NCI-H2081 (cell line): ENCODE results near the gene DDC.
A peak's percentile ranks its signal among the peaks of the same experiment; 100 is the strongest.

Experiments
- DNase-seq, 2 experiments: peaks; one replicate each; lab custom pipeline; 2025; lab: John Stamatoyannopoulos, UW

Gene DDC, protein sequence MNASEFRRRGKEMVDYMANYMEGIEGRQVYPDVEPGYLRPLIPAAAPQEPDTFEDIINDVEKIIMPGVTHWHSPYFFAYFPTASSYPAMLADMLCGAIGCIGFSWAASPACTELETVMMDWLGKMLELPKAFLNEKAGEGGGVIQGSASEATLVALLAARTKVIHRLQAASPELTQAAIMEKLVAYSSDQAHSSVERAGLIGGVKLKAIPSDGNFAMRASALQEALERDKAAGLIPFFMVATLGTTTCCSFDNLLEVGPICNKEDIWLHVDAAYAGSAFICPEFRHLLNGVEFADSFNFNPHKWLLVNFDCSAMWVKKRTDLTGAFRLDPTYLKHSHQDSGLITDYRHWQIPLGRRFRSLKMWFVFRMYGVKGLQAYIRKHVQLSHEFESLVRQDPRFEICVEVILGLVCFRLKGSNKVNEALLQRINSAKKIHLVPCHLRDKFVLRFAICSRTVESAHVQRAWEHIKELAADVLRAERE

DNA sequence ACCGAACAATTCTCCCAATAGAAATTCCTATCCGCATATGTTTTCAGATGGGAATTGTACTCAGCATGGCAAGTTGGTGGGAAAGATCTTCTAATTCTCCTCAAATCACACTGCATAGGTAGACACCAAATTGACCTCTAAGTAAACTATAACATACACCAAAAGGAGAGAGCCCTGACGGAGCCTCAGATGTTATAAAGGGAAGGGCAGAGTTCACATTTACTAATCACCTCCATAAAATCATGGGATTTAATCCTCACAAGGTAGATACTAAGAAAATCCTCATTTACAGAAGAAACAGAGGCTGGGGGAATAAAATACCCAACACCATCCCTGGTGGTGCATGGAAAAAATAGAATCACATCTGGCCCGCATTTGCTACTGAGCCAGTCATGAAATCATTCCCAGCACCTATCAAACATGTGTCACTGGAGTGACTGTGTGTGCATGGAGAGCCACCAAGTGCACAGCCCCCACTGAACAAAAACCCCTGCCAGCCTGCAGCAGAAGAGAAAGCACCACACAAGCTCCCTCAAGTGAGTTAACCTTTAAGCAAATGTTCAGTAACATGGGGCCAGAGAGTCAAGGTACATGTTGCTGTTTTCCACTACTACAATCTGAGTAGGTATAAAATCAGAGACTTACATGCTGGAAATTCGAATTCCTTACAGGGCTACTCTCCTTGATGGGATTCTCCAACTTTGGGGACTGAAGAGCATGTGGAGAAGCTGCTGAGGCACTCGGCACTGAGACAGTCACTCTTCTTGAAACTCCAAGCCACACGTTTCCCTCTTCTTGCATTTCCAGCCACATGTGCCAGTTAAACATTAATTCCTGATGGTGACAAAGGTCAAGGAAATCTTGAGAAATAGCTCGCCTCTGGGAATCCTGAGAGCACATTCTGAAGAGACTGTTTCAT, at the start of gene DDC:
Gene DDC, minus strand, starts transcription at position 766 of the 919 bp plus-strand sequence. CDS start 21,320 bp downstream, outside the sequence.
- DNase-seq: no peak

DNA sequence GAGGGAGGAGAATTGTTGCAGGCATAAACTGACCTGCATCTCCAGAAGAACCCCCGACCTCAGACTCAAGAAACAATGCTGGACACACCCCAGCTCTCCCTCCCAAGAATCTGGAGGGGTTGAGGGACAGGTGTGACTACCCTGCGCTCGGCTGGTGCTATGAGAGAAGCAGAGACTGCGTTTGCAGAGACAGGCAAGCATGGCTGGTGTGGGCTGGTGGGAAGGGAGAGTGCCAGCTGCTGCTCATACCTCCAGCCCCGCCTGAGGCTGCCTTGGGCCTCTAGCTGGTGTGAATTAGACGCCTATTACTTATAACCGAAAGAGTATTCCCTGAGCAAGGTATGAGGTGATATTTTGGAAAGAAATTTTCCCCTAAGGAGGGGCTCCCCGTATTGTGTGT, 48.3 kb upstream of the DDC start:
- no peak for DNase-seq

DNA sequence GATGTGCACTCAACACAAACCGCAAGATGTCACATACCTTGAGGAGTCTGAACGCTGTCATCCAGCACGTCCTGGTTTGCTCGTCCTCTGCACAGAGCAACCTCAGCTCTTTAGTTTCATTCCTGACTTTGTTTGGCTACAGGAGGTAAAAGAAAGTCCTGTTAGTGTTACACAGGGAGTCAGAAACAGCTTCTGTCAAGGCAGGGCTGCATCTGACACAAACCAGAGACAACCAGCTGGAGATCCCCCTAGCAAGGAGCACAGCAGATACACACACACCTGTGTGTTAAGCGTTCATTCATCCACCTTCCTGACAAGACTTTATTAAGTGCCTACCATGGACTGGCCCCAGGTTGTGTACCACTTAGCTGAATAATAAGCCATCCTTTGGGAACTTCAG, 47.5 kb upstream of the DDC start:
- no peak for DNase-seq

- DNase-seq: no peak
Measured at GRCh38 chr7:50610521-50611277, 45.5 kb upstream of the DDC start.

GRCh38 chr7:50608196-50608906, 43.1 kb upstream of the DDC start:
- DNase-seq: no peak

DNA sequence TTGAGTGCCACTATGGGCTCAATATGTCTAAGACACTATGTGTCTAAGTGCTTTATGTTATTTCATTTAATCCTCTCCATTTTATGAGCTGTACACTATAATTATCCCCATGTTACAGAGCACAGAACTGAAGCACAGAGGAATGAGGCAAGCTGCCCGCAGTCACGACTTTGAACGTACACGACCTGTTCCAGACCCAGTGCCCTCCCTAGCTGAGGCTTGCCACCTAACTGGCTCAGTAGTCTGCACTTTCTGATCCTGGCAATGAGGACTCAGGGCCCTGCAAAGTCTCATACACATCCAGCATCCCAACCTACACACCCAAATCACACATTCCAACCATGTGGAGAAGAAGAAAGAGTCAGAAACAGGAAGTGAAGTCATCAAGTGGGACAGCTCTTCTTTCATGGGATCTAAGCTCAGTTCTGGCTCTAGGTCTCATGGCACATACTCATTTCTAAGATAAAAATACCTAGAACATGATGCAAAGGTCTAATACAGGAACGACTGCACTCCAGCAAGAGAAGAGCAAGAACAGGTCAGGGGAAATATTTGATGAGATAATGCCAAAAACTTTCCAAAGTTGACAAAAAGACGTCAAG, 42.4 kb upstream of the DDC start:
- DNase-seq: no peak

DNA sequence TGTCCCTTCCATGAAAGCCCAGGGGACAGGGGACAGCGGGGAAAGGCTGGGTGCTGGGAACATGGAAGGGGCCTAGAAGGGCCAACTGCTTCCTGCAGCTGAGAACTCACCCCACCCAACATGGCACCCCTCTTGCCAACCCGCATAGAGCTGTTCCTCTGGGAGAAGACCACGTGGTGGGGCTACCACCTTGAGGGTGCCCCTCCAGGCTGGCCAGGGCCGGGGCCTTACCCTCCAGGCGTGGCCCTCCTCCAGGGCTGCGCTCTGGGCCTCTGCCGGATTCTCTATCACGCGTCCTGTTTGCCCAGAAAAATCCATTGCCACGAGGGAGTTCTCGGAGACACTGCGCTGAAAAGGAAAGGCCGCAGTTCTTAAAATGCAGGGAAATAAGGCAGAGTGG, 39.9 kb upstream of the DDC start:
- DNase-seq: no peak

- DNase-seq: no peak
Measured at GRCh38 chr7:50603287-50603686, 38.1 kb upstream of the DDC start.

DNA sequence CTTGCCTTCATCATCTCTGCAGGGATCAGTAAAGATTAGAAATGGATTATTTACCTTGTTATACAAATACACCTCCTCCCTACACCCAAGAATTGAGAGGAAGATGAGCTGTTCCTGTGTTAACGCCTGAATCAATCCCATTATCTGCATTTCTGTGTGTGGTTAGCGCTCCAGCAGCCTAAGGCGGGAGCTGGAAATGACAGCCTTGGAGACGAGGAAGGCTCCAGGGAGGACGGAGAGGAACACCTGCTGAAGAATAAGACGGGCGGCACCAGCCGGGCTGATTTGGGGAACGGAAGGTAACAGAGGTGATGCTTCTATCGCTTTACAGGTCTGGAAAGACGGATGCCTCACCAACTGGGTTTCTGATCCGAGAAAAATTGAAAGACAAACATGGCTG, 34.2 kb upstream of the DDC start:
- DNase-seq: peak; percentile 49 to 78

- DNase-seq: peak; percentile 38 to 72
Measured at GRCh38 chr7:50598460-50599343, 33.5 kb upstream of the DDC start.

DNA sequence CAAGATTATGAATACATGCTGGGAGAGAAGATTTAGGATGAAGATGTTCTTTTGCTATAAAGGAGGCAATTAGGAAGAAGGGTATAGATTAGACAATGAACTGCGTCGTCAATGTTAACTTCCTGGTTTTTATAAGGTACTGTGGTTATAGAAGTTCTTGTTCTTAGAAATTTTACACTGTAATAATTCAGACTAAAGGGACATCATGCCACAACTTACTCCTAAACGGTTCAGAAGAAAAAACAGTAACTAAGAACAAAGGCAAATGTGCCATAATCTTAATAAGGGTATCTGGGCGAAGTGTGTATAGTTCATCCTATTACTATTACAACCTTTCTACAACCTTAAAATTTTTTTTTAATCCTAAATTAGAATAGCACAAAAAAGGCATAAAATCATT, 31.3 kb upstream of the DDC start:
- DNase-seq: no peak

GRCh38 chr7:50595491-50596102, 30.4 kb upstream of the DDC start:
- peak; percentile 36 to 70 for DNase-seq

DNA sequence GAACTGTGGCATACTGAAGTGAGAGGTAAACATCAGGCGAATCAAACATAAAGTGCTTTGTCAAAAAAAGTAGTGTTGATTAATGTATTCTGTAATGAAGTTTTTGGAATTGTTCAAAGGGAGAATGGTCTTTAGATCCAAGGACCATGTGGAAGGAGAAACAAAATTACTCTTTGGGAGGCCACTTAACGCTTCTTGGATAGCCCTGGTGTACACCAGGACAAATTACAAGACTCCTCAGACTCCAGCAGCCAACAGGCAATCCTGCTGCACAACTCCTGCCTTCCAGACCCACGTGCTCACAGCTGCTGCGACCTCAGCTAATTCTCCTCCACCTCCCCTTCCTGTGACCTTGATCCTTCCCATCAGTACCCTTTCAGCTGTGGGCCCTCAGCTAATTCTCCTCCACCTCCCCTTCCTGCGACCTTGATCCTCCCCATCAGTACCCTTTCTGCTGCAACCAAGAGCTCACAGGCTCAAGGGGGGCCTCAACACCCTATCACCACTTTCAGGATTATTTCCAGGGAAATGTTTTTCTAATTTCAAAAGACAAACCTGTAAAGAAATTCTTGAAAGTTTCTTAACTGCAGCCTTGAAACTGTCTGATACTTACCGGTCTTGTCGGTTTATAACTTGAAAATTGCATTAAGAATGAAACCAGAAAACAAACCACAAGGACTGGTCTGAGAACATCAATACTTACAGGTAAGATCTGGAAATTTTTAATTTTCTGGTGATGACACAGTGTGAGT, 29.7 kb upstream of the DDC start:
- DNase-seq: no peak

GRCh38 chr7:50594136-50594535, 28.9 kb upstream of the DDC start:
- no peak for DNase-seq

DNA sequence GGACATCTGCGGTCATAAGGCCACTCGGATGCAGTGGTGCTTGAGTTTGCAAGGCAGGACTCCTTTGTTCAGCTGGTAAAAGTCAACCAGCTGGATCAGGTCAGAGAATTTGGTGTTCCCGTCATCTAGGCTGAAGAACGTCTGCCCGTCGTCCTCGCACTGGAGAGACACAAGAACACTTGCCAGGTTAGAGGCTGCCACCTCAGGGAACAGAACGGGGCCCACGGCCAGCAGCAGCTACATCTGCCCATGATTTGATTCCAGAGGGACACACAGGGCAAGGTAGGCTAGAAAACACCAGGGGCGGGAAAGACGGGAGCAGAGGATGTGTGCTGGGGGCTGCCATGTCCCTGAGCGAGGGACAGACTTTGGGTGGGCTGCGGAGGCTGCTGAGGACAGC, 27.7 kb upstream of the DDC start:
- DNase-seq: no peak

DNA sequence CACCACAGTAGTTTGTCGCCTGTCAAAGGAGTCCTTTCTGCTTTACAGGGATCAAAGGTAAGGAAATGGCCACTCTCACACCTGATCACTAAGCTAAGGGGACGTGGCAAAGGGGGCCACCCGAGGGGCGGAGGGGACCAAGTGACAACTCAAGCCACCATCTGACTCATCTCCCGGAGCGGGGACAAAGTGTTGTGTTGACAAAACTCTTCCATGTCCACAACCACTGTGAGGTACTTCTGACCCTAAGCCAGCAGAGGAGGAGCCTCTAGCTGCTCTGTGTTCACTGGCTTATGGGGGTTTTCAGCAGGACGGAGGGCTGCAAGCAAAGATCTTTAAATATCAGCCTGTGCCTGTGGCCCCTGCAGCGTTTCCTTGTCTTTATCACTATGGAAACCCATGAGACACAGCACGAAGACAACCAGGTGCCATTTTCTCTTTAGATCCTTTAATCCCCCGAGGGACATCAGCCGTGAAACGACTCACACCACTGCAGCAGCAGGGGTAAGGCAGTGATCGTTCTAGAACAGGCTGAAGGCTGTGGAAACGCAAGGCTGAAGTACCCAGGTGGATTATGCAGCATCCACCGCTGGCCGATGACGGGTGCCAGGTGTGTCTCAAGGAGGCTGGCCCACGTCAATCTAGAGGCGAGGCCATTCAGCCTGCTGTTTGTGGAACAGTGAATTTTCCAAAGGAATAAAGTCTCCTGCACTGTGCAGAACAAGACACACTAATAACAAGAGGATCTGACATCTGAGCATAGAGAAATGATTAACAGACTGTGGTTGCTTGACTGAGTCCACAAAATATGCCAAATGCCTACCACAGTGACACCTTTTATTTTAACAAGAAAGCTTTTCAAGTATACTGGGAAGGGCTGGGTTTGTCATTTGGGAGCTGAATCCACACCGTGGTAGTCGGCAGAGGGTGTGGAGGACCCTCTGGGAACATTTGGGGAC, 26.6 kb upstream of the DDC start:
- peak in 1 of 2 experiments; percentile 31 for DNase-seq

GRCh38 chr7:50591098-50591479, 25.9 kb upstream of the DDC start:
- no peak for DNase-seq

- DNase-seq: no peak
Measured at GRCh38 chr7:50590535-50590934, 25.3 kb upstream of the DDC start.
